ENCODE data around the gene EYS.

Gene EYS

DNA sequence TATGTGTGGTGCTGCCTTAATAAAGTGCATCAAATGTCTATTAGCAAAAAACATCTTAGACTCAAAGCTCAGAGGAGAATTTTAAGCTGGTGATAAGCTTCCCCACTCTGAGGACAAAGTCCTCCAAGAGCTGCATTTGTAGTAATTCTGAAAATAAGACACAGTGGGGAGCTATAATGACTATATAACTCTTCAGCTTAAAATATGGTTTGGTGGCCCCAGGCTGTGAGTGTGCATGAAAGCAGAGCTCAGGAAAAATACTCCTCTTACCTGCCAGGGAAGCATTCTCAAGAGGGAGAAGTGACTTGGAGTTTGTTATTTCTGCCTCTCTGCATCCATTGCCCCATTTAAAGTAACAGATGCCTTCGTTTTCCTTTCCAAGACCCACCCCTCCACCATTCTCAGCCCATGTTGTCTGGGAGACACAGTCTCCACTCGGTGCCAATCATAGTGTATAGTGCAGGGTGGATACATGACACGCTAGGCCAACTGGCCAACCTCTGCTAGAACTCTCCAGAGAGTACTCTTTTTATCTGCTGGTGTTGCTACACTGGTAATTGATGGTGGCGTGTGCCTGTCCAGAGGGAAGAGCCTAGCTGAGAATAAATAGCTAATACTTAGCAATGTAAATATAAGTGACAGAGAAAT, 1842.2 kb downstream of the EYS start:
- H3K9me3 Mint-ChIP-seq: no peaks in the 10 kb centered on the region
- H3K4me1 Mint-ChIP-seq: no peaks in the 10 kb centered on the region
- no peaks in the 10 kb centered on the region for H3K36me3 Mint-ChIP-seq (ENCODE audit: low read depth)
- H3K4me3 Mint-ChIP-seq: no peak overlapping the region
- TF ChIP-seq, protein P1, sequence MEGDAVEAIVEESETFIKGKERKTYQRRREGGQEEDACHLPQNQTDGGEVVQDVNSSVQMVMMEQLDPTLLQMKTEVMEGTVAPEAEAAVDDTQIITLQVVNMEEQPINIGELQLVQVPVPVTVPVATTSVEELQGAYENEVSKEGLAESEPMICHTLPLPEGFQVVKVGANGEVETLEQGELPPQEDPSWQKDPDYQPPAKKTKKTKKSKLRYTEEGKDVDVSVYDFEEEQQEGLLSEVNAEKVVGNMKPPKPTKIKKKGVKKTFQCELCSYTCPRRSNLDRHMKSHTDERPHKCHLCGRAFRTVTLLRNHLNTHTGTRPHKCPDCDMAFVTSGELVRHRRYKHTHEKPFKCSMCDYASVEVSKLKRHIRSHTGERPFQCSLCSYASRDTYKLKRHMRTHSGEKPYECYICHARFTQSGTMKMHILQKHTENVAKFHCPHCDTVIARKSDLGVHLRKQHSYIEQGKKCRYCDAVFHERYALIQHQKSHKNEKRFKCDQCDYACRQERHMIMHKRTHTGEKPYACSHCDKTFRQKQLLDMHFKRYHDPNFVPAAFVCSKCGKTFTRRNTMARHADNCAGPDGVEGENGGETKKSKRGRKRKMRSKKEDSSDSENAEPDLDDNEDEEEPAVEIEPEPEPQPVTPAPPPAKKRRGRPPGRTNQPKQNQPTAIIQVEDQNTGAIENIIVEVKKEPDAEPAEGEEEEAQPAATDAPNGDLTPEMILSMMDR (IDR thresholded peaks at IDR 0.05; ENCODE audit: unreplicated experiment in 3 of 3): no peak
- no peaks in the 10 kb centered on the region for H3K27me3 Mint-ChIP-seq (ENCODE audit: low read depth)
- H3K27ac Mint-ChIP-seq: no peak overlapping the region

- TF ChIP-seq, protein P1 (IDR thresholded peaks at IDR 0.05; ENCODE audit: unreplicated experiment in 3 of 3): no peak
- no peaks in the 10 kb centered on the region for H3K4me1 Mint-ChIP-seq
- no peak overlapping the region for H3K4me3 Mint-ChIP-seq
Observed at GRCh38 chr6:63864061-63864460, 1843.0 kb downstream of the EYS start.

DNA sequence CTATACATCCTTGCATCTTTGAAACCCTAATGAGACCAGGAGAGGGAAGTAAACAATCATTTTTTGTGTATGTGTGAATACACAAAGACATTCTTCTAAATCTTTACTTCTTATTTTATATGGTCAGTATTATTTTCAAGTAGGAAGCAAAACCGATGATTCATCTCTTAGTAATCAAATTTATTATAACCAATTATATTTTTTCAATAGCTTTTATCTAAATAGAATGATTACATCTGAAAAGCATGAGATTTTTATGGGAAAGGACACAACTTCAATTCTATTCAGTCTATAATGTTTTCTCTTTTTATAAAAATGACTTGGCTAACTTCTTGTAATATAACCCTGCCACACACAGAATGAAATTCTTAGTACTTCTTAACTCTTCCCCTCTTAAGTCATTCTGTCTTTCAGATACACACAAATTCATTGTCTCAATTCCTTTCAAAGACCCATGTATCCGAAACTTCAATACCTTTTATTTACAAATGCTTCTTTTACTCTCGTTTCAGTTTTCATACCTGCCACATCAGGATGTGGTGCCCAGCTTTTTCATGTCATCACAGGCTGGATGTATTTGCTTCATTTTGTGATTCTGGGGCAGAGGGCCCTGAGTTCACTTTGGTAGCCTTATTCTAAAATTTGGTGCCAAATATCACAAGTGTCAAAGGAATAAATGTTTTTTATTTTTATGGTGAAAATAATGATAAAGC, 1844.4 kb downstream of the EYS start:
- TF ChIP-seq, protein P1 (IDR thresholded peaks at IDR 0.05; ENCODE audit: unreplicated experiment in 3 of 3): no peak
- Mint-ChIP-seq H3K4me3 (no peak overlapping the region), H3K27ac (no peak overlapping the region), H3K9me3 (no peaks in the 10 kb centered on the region), H3K36me3 (ENCODE audit: low read depth) (no peaks in the 10 kb centered on the region), H3K4me1 (no peaks in the 10 kb centered on the region), H3K27me3 (ENCODE audit: low read depth) (no peaks in the 10 kb centered on the region)

More at GRCh38 chr6:63864061-63864460, 1843.0 kb downstream of the EYS start:
- no peak overlapping the region for H3K27ac Mint-ChIP-seq
- H3K9me3 Mint-ChIP-seq: no peaks in the 10 kb centered on the region
- H3K36me3 Mint-ChIP-seq (ENCODE audit: low read depth): no peaks in the 10 kb centered on the region
- no peaks in the 10 kb centered on the region for H3K27me3 Mint-ChIP-seq (ENCODE audit: low read depth)

- TF ChIP-seq, protein P1 (IDR thresholded peaks at IDR 0.05; ENCODE audit: unreplicated experiment in 3 of 3): no peak
- Mint-ChIP-seq H3K9me3 (no peaks in the 10 kb centered on the region), H3K4me1 (no peaks in the 10 kb centered on the region), H3K36me3 (ENCODE audit: low read depth) (no peaks in the 10 kb centered on the region), H3K27me3 (ENCODE audit: low read depth) (no peaks in the 10 kb centered on the region), H3K27ac (no peak overlapping the region), H3K4me3 (no peak overlapping the region)
Observed at GRCh38 chr6:63859528-63859927, 1847.5 kb downstream of the EYS start.

GRCh38 chr6:63858691-63859090, 1848.3 kb downstream of the EYS start:
- Mint-ChIP-seq H3K4me1 (no peaks in the 10 kb centered on the region), H3K36me3 (ENCODE audit: low read depth) (no peaks in the 10 kb centered on the region), H3K9me3 (no peaks in the 10 kb centered on the region), H3K4me3 (no peak overlapping the region), H3K27me3 (ENCODE audit: low read depth) (no peaks in the 10 kb centered on the region), H3K27ac (no peak overlapping the region)
- TF ChIP-seq, protein P1 (IDR thresholded peaks at IDR 0.05; ENCODE audit: unreplicated experiment in 3 of 3): no peak

DNA sequence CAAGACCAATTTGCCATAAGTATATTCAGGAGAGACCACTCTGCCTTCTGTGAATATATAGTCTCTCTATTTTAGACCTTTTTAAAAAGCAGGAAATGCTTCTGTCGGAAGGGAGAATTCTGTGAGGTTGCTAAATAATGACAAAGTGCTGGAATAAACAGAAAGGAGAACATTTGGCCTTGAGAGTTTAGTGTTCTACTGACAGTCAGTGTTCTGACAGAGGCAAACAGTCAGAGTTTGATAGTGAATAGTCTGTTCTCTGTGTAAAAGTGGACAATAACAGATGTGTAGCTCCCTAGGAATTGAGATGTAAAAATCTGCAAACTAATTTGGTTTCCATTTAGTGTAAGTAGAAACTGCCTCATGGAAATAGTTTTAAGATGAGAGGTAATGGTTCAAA, 1850.8 kb downstream of the EYS start:
- H3K36me3 Mint-ChIP-seq (ENCODE audit: low read depth): no peaks in the 10 kb centered on the region
- no peaks in the 10 kb centered on the region for H3K27me3 Mint-ChIP-seq (ENCODE audit: low read depth)
- peaks cover 12% of the 10 kb centered on the region for H3K9me3 Mint-ChIP-seq
- no peaks in the 10 kb centered on the region for H3K4me1 Mint-ChIP-seq
- TF ChIP-seq, protein P1 (IDR thresholded peaks at IDR 0.05; ENCODE audit: unreplicated experiment in 3 of 3): no peak
- no peak overlapping the region for H3K4me3 Mint-ChIP-seq
- no peak overlapping the region for H3K27ac Mint-ChIP-seq

All from nephron (organoid).